Measurements from ENCODE around the gene RRP9.

DNA sequence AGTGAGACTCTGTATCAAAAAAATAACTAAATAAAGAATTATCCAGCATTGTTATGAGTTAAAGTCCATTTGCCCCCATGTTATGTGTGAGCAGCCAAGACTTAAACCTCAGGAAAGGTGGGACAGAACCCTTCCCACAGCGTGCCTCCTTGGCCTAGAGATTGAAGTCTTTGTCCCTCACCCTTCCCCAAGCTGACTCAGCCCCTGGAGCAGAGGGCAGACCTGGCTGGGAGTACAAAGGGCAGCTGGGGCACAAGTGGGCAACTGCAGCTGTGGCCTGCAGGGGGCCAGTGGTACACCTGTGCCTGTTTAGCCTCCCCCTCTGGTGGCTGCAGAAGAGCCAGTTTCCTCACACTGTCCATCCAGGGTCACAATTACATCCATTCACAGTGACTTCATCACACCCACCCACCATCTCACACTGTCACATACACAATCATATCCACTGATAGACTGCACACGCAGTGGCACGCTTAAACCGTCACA lies 40.7 kb upstream of the RRP9 start:
- TF ChIP-seq, protein P1, sequence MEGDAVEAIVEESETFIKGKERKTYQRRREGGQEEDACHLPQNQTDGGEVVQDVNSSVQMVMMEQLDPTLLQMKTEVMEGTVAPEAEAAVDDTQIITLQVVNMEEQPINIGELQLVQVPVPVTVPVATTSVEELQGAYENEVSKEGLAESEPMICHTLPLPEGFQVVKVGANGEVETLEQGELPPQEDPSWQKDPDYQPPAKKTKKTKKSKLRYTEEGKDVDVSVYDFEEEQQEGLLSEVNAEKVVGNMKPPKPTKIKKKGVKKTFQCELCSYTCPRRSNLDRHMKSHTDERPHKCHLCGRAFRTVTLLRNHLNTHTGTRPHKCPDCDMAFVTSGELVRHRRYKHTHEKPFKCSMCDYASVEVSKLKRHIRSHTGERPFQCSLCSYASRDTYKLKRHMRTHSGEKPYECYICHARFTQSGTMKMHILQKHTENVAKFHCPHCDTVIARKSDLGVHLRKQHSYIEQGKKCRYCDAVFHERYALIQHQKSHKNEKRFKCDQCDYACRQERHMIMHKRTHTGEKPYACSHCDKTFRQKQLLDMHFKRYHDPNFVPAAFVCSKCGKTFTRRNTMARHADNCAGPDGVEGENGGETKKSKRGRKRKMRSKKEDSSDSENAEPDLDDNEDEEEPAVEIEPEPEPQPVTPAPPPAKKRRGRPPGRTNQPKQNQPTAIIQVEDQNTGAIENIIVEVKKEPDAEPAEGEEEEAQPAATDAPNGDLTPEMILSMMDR (IDR thresholded peaks at IDR 0.05; ENCODE audit: low read depth, low read length, poor library complexity, severe bottlenecking), result peak; percentile 85
- no peak for TF ChIP-seq EZH2phosphoT487 (IDR thresholded peaks at IDR 0.05; ENCODE audit: borderline replicate concordance, low read length)
